Endothelial cell of umbilical vein (primary cell): ENCODE results near the gene KCNH2. TPM values are rescaled to one million over a fixed set of nuclear protein-coding genes. Genes with fewer than 3 reads are reported as not detected.
A peak's percentile ranks its signal among the peaks of the same experiment; 100 is the strongest.

ENCODE experiments used
- BruUV-seq: library from RNA; stranded (reverse); fragments of 400-500 nt; replicated peaks from 2 replicates; lab custom pipeline; 2021; lab: Mats Ljungman, UMichigan
- CTCF ChIA-PET: fragments of 300-600, 350-600 bp; sonication (Branson Sonifier 250); formaldehyde crosslinking; loops from one replicate; lab custom pipeline; 2021; ENCODE audit warnings: antibody characterized with exemption, inconsistent platforms; lab: Charles Lee
- POLR2A ChIA-PET: fragments of 300-600, 350-600 bp; sonication (Branson Sonifier 250); formaldehyde crosslinking; loops from one replicate; lab custom pipeline; 2021; ENCODE audit warnings: antibody characterized with exemption, inconsistent platforms; lab: Charles Lee
- DNase-seq: peaks from one replicate; pipeline ENCODE4 v3.0.0-alpha.2; 2011; ENCODE audit warnings: low read depth, low spot score
- FAIRE-seq: peaks from 2 replicates; lab custom pipeline; 2011; peaks lifted over from hg19 to GRCh38; lab: Jason Lieb, UNC
- H2AFZ ChIP-seq: 2 replicates; pipeline ENCODE4 v1.6.0; 2012; ENCODE audit warnings: low read depth, low read length, control low read depth, inconsistent platforms
- H3K27ac ChIP-seq: 2 replicates; pipeline ENCODE4 v1.5.1; 2011; ENCODE audit warnings: low read depth, mild to moderate bottlenecking, control low read depth, low read length, moderate library complexity; ENCODE audit not compliant: insufficient read depth
- H3K27me3 ChIP-seq, 2 experiments: 2 replicates each; pipeline versions ENCODE4 v1.6.0 to v1.6.1; 2011; ENCODE audit warnings: low read length in 2 of 2, mixed read lengths in 1 of 2; ENCODE audit not compliant: control insufficient read depth in 2 of 2, insufficient read depth in 2 of 2
- H3K36me3 ChIP-seq, 2 experiments: 2 replicates in 1 of 2; 3 replicates in 1 of 2; pipeline ENCODE4 v1.5.1; 2011; ENCODE audit warnings: low read length in 2 of 2, mild to moderate bottlenecking in 1 of 2, moderate library complexity in 1 of 2; ENCODE audit not compliant: control insufficient read depth in 2 of 2, insufficient read depth in 2 of 2; ENCODE audit errors: extremely low read depth in 1 of 2
- H3K4me1 ChIP-seq: 3 replicates; pipeline ENCODE4 v1.5.1; 2011; ENCODE audit warnings: mild to moderate bottlenecking, low read length; ENCODE audit not compliant: control insufficient read depth, insufficient read depth; ENCODE audit errors: extremely low read depth
- H3K4me2 ChIP-seq: 2 replicates; pipeline ENCODE4 v1.6.1; 2011; ENCODE audit warnings: low read length, control low read depth, mixed read lengths; ENCODE audit not compliant: insufficient read depth
- H3K4me3 ChIP-seq, 3 experiments: fragments of 200-600 bp in 1 of 3; sonication (generic), shearing (Covaris generic) in 1 of 3; replicated peaks in 1 of 3; 2 replicates each; pipeline ENCODE4 v1.5.1; 2011 to 2016; ENCODE audit warnings: control low read depth in 3 of 3, low read length in 3 of 3, mild to moderate bottlenecking in 2 of 3, inconsistent platforms in 1 of 3, low read depth in 1 of 3, moderate library complexity in 1 of 3; ENCODE audit not compliant: insufficient read depth in 1 of 3
- H3K79me2 ChIP-seq: 2 replicates; pipeline ENCODE4 v1.6.0; 2012; ENCODE audit warnings: low read length, inconsistent platforms; ENCODE audit not compliant: control insufficient read depth, insufficient read depth
- H3K9ac ChIP-seq: replicated peaks from 2 replicates; pipeline ENCODE3; 2011; ENCODE audit warnings: low read length, control low read depth; ENCODE audit not compliant: insufficient read depth; ENCODE audit errors: extremely low read depth
- H3K9me1 ChIP-seq: replicated peaks from 3 replicates; pipeline ENCODE4 v1.6.0; 2011; ENCODE audit warnings: mild to moderate bottlenecking, low read length; ENCODE audit not compliant: control insufficient read depth, insufficient read depth; ENCODE audit errors: extremely low read depth
- H3K9me3 ChIP-seq: replicated peaks from 2 replicates; pipeline ENCODE4 v1.5.1; 2012; ENCODE audit warnings: low read length, inconsistent platforms; ENCODE audit not compliant: control insufficient read depth, insufficient read depth
- H4K20me1 ChIP-seq: replicated peaks from 2 replicates; pipeline ENCODE3; 2011; ENCODE audit warnings: mild to moderate bottlenecking, low read length; ENCODE audit not compliant: control insufficient read depth, insufficient read depth; ENCODE audit errors: extremely low read depth
- CTCF ChIP-seq, 2 donors: IDR thresholded peaks; 1 replicate in 1 of 2; 2 replicates in 1 of 2; pipeline ENCODE4 v1.5.1; 2011; ENCODE audit warnings: low read length in 2 of 2, mild to moderate bottlenecking in 2 of 2, moderate library complexity in 2 of 2, control low read depth in 1 of 2, inconsistent platforms in 1 of 2, low read depth in 1 of 2; ENCODE audit not compliant: insufficient read depth in 1 of 2; ENCODE audit errors: extremely low read depth in 1 of 2
- EZH2 ChIP-seq: IDR thresholded peaks from 2 replicates; pipeline ENCODE4 v1.6.1; 2012; ENCODE audit warnings: borderline replicate concordance, low read depth, mild to moderate bottlenecking, moderate library complexity, low read length, inconsistent platforms; ENCODE audit not compliant: severe bottlenecking
- FOS ChIP-seq: IDR thresholded peaks from 2 replicates; pipeline ENCODE4 v1.6.1; 2011; ENCODE audit warnings: mild to moderate bottlenecking, low read length, moderate library complexity, borderline replicate concordance; ENCODE audit not compliant: insufficient read depth
- GATA2 ChIP-seq: IDR thresholded peaks from 2 replicates; pipeline ENCODE4 v1.7.0; 2011; ENCODE audit warnings: low read depth, mild to moderate bottlenecking, moderate library complexity, mixed read lengths, low read length; ENCODE audit not compliant: insufficient read length, insufficient read depth
- JUN ChIP-seq: IDR thresholded peaks from 2 replicates; pipeline ENCODE4 v1.6.1; 2011; ENCODE audit warnings: borderline replicate concordance, low read depth; ENCODE audit not compliant: insufficient read length, insufficient read depth
- MAX ChIP-seq: IDR thresholded peaks from 2 replicates; pipeline ENCODE4 v1.6.1; 2011; ENCODE audit not compliant: insufficient read depth, insufficient read length
- MYC ChIP-seq: IDR thresholded peaks from one replicate; pipeline ENCODE4 v1.6.1; 2011; ENCODE audit warnings: mild to moderate bottlenecking, low read depth, low read length
- POLR2A ChIP-seq: IDR thresholded peaks from 2 replicates; pipeline ENCODE4 v1.6.1; 2012; ENCODE audit warnings: low read depth, mild to moderate bottlenecking, control low read depth, low read length
- POLR2AphosphoS5 ChIP-seq: IDR thresholded peaks from 2 replicates; pipeline ENCODE4 v1.6.1; 2012; ENCODE audit warnings: low read depth, mild to moderate bottlenecking, control low read depth, low read length, moderate library complexity; ENCODE audit not compliant: insufficient read depth
- dilution Hi-C: fragments of 300-500 bp; cut with MboI; formaldehyde crosslinking; loops from one replicate; pipeline ENCODE4 v1.15.0; 2019; ENCODE audit warnings: low sequenced_read_pairs; ENCODE audit not compliant: extremely low pct_ligation_motif_present
- intact Hi-C: fragments of 100-400 bp; cut with micrococcal nuclease; formaldehyde crosslinking; loops from one replicate; pipeline ENCODE4 v1.10.0; 2022
- polyA plus RNA-seq, 4 experiments: library from polyadenylated mRNA; depleted of rRNA in 3 of 4; stranded (reverse) in 3 of 4; unstranded in 1 of 4; fragments of >200 nt; gene quantifications; 2 replicates each; pipeline versions ENCODE4 v1.2.1 to v1.2.3, GENCODE V29; 2011 to 2012; ENCODE audit warnings: missing spikeins in 1 of 4
- total RNA-seq: library from RNA; stranded (reverse); gene quantifications from 2 replicates; pipeline ENCODE4 v1.2.3, GENCODE V29; 2021

The KCNH2 gene
- total and polyA plus RNA-seq, 2 donors (not counting 3 experiments of a cell fraction or from before 2014, with no cell fraction given): 0.03 to 0.09 TPM

GRCh38 chr7:150982351-150982750 is 4.2 kb upstream of the KCNH2 start:
- H4K20me1 ChIP-seq: no peaks in the 10 kb centered on the region
- H3K4me1 ChIP-seq: no peaks in the 10 kb centered on the region
- no peak overlapping the region for H3K9ac ChIP-seq
- H3K79me2 ChIP-seq: no peaks in the 10 kb centered on the region
- no peaks in the 10 kb centered on the region for H3K9me1 ChIP-seq
- ChIA-PET CTCF (no interaction called here), POLR2A (no interaction called here)
- no peak for FAIRE-seq
- H3K4me3 ChIP-seq: no peak overlapping the region
- no TSS peak for BruUV-seq
- no peak for DNase-seq
- peaks cover 37 to 47% of the 10 kb centered on the region in 2 experiments for H3K27me3 ChIP-seq
- H3K36me3 ChIP-seq: no peaks in the 10 kb centered on the region
- dilution Hi-C loops: no loop called here
- no peak overlapping the region for H2AFZ ChIP-seq
- H3K4me2 ChIP-seq: no peak overlapping the region
- no peak overlapping the region for H3K27ac ChIP-seq
- TF ChIP-seq GATA2 (no peak), EZH2 (peak; percentile 22)
- intact Hi-C loops: loop anchor here (10.0 kb wide), 1 partner anchor 418 kb away; the partner anchor contains the start of gene GIMAP4
- no peaks in the 10 kb centered on the region for H3K9me3 ChIP-seq

GRCh38 chr7:150981644-150982043 is 3.5 kb upstream of the KCNH2 start:
- H3K4me2 ChIP-seq: no peak overlapping the region
- no peak overlapping the region for H2AFZ ChIP-seq
- H3K27ac ChIP-seq: no peak overlapping the region
- CTCF ChIA-PET: no interaction called here
- H3K4me3 ChIP-seq: no peak overlapping the region
- no TSS peak for BruUV-seq
- no peaks in the 10 kb centered on the region for H3K79me2 ChIP-seq
- H4K20me1 ChIP-seq: no peaks in the 10 kb centered on the region
- intact Hi-C loops: loop anchor here (10.0 kb wide), 1 partner anchor 417 kb away; the partner anchor contains the start of gene GIMAP4
- no peak for FAIRE-seq
- POLR2A ChIA-PET: no interaction called here
- peaks cover 42 to 53% of the 10 kb centered on the region in 2 experiments for H3K27me3 ChIP-seq
- dilution Hi-C loops: no loop called here
- H3K9me3 ChIP-seq: no peaks in the 10 kb centered on the region
- H3K9me1 ChIP-seq: no peaks in the 10 kb centered on the region
- TF ChIP-seq POLR2AphosphoS5: no peak
- TF ChIP-seq EZH2: no peak
- no peak for TF ChIP-seq MAX
- no peak for TF ChIP-seq POLR2A
- no peak for TF ChIP-seq CTCF (IDR thresholded peaks at IDR 0.05; ENCODE audit: extremely low read depth in 1 of 2, insufficient read depth in 1 of 2, low read depth in 1 of 2, low read length in 2 of 2)
- no peak for TF ChIP-seq GATA2
- TF ChIP-seq FOS: no peak
- TF ChIP-seq JUN: no peak
- no peak for TF ChIP-seq MYC
- no peaks in the 10 kb centered on the region for H3K4me1 ChIP-seq
- H3K36me3 ChIP-seq: no peaks in the 10 kb centered on the region
- no peak for DNase-seq
- H3K9ac ChIP-seq: no peak overlapping the region
